Left colon (tissue), 2 donors: ENCODE measurements around the gene HMCN2. TPM values are rescaled to one million over a fixed set of nuclear protein-coding genes. Genes with fewer than 3 reads are reported as not detected.

ENCODE experiments used
- ATAC-seq: fragments of 200-7000 bp; cut with Tn5 transposase; one replicate; pipeline ENCODE4 v1.9.1; 2020; ENCODE audit warnings: mild to moderate bottlenecking, moderate library complexity
- DNase-seq, 2 donors: peaks; one replicate each; pipeline ENCODE4 v3.0.0-alpha.2; 2020
- intact Hi-C, 2 donors: fragments of 100-400 bp; cut with DNase I in 1 of 2; cut with micrococcal nuclease in 1 of 2; formaldehyde crosslinking; loops; one replicate each; pipeline versions ENCODE4 v1.11.2 to v1.14.0; 2022; cut with DNase I, micrococcal nuclease
- total RNA-seq, 2 donors: library from RNA; stranded (reverse); fragmentation: NEBNext Ultra II Directional; extraction: Animal tissue kit (Norgen Biotek cat#: 25700); gene quantifications; one replicate each; pipeline ENCODE4 v1.2.1, GENCODE V29; 2021
- donor health status: DM: no; HTN: no; CAD: no.
- donor health status: DM: yes; HTN: yes; CAD: no.

Gene HMCN2
- total RNA-seq, 2 donors from 2014 or later = 19.1 to 23.3 TPM

DNA sequence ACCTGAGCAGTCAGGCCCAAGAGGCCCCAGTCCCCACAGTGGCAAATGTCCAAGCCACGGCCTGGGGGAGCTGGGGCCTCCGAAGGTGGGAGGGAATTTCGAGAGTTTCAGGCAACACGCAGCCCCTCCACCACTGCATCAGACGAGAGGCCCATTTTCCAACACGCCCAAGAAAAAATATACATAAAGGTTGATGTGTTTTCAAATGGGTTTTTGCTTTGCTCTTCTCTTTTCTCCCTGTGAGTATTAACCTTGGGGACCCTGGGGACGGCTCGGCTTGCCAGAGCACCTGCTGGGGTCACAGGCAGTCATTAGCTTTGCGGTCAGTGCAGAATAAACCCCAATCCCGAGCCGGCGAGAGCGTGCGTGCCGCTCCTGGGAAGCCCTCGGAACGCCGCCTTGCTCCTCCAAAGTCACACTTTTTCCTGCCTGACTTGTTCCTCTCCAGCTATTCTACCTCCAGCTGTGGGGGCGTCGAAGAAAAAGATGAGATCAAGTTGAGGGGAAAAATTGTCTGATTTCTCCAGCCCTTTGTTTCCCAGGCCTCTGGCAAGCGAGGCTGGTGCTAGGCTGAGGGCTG lies 210.7 kb downstream of the HMCN2 start:
- DNase-seq (no peak), ATAC-seq (no peak)
- intact Hi-C loops = no loop called here

DNA sequence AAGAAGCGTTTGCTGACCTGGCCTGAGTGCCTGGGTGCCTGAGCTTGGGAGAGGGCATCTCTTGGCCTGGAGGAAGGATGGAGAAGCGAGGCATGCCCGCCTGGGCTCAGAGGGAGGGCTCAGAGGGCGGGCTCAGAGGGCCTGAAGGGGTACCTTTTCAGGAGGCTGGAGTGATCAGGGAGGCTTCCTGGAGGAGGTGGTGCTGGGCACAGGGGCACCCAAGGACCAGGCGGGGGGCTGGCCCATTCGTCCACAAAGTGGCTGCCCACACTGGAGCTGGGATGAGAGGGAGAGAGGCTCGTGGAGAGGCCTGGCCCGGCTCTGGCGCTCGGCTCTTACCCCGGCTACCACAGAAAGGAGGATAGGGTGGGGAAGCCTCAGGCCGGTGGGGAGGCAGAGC lies 212.0 kb downstream of the HMCN2 start:
- DNase-seq = no peak
- no peak for ATAC-seq
- intact Hi-C loops = no loop called here

DNA sequence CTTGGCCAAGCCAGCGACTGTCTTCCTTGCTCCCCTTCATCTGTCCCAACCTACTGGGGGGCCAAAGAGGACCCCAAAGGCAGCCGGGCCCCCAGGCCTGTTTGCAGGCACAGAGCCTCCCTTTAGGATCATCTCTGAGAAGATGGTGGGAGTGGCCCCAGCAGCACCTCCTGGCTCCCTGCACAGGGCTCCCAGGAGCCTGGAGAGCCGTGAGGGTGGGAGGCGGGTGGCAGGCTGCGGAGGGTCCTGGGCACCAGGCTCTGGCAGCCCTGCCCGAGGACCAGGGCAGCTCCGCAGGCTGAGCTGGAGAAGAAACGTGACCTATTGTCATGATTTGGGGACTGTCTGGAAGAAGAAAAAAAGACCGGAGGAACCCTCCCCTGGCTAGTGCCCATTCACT lies 212.6 kb downstream of the HMCN2 start:
- ATAC-seq = no peak
- DNase-seq = no peak
- intact Hi-C loops = no loop called here

DNA sequence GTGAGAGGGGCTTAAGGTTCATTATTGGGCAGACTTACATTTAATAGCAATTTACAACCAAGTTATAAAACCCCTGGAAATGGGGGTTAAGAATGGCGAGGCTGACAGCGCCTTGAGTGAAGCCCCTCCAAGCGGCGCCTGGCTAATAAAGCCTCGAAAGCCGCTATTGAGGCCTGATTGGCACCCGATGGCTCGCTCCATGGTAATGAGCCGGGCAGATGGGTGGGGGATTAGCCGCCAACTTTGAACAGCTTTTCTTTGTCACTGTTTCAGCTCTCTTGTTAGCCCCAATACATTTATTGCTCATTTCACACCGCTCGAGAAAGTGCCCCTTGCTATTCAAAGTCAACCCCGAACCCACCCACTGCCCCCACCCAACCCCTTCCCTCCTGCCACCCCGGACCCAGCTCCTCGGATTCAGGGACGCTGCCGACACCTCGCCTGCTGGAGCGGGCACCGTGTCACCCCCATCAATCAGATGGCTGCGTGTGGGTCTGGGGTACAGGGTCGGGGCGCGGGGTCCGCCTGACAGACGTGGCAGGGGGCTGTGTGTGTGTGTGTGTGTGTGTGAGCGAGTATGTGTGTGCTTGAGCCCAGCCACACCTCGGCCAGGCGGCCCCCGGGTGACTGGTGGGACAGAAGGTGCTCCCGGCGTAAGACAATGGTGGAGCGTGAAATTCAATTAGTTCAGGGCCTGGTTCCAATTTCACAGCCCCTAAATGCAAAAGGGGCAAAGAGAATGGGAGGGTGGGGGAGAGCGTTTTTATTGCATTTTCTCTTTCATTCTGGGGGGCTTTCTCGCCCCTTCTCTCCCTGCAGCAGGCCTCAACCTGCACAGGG lies 213.4 kb downstream of the HMCN2 start:
- no peak for DNase-seq
- intact Hi-C loops = no loop called here
- ATAC-seq = no peak

DNA sequence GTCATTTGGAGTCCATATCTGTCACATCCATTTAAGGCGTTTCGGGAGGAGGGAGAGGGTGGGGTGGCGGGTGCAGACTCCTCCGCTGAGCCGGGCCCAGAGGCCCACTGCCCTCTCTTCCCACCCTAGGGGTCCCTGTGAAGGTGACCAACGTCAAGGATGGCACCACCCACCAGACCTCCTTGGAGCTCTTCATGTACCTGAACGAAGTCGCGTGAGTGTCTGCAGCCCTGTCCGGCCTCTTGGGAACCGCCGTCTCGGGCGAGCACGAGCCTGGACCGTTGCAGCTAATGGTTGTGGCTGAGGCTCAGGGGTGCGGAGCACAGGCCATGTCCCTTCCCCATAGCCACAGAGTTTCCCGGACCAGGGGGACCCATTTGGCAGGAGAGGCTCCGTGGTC lies 214.0 kb downstream of the HMCN2 start:
- no peak for ATAC-seq
- intact Hi-C loops = no loop called here
- DNase-seq = no peak

DNA sequence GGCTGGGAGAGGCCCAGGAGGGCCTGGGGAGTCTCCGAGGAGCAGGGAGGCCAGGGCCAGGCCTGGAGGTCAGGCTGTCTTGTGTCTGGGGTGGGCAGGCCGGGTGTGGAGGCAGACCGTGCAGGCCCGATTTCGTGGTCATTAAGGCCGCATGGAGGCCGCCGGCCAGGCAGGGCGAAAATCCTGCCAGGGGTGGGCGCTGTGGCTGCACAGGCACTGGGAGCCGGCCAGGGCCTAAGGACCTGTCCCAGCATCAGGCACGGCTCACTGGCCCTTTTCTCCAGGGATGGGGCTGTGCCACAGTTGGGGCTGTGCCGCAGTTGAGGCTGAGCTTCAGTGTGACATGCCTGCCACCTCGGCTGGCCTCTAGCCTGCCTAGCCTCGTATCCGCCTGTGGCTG lies 215.1 kb downstream of the HMCN2 start:
- DNase-seq (no peak), ATAC-seq (peak; percentile 17)
- intact Hi-C loops = no loop called here

DNA sequence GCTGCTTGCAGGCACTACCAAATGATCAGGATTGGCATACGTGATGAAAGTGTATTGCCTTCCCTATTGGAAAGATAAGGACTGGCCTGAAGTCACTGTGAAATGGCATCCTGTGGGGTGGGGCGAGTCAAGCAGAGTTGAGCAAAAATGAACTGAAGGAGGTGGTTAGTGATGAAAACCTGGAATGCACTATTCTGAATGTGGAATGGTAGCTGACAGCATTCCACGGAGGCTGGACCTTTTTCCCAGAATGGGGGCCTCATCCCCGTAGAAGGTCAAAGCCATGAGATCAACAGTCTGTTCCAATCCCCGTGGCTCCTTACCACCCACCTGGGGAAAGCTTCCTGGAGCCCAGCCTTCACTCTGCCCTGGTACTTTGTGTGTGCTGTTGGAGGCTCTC lies 216.9 kb downstream of the HMCN2 start:
- DNase-seq (no peak), ATAC-seq (no peak)
- intact Hi-C loops = no loop called here

DNA sequence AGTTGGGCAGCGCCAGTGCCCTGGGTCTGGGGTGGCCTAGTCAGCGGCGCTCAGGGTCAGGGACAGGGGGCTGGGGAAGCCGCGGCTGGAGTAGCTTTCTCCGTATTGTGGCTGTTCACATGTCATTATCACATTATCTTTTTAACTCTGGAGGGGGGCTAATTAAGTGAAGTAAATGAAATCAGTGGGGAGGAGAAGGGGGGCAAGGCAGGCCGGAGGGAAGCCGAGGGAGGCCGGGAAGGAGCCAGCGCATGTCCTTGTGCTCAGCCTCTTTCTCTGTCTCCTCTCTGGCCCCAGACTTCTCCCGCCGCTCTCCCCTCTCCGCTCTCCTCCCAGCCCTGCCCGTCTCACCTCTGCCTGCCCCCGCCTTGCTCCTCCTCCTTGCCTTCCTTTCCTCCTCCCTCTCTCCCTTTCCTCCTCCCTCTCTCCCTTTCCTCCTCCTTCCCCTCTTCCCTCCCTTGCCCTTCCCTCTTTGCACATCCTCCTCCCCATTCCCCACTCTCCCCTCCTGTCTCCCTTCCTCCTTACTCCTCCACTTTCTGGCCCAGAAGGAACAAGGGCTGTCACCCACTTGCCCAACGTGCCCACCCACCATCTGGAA lies 217.9 kb downstream of the HMCN2 start:
- no peak for DNase-seq
- intact Hi-C loops = no loop called here
- ATAC-seq = no peak

Other genes starting within 250 kb of the HMCN2 start
- 10 to 100 TPM; 27.2 to 53.0 TPM for gene FNBP1, start 222.6 kb upstream of the HMCN2 start, total RNA-seq
- 10 to 100 TPM; 44.6 to 48.6 TPM for gene GPR107, start 211.9 kb upstream of the HMCN2 start, total RNA-seq
- gene NCS1, start 93.4 kb upstream of the HMCN2 start, total RNA-seq = 10 to 100 TPM in 1 of 2 donors, 1 to 10 TPM in 1; 2.1 to 23.7 TPM
- 100 to 1,000 TPM; 264 to 515 TPM for gene ASS1, start 179.2 kb downstream of the HMCN2 start, total RNA-seq